GM12878 (cell line): ENCODE data around the gene RAD51B. TPM values are rescaled to one million over a fixed set of nuclear protein-coding genes. Genes with fewer than 3 reads are reported as not detected.

ENCODE experiments used
- ATAC-seq: fragments of 200-7000 bp; cut with Tn5 transposase; 3 replicates; pipeline ENCODE4 v1.9.1; 2020; ENCODE audit warnings: mild to moderate bottlenecking, moderate library complexity
- BruUV-seq: library from RNA; stranded (reverse); fragments of 400-500 nt; replicated peaks from 2 replicates; lab custom pipeline; 2021; lab: Mats Ljungman, UMichigan
- CTCF ChIA-PET: fragments of 300-600 bp; sonication (Branson Sonifier 250); formaldehyde crosslinking; extraction: SDS; loops from one replicate; lab custom pipeline; 2021; ENCODE audit warnings: inconsistent platforms; lab: Yijun Ruan, JAX
- POLR2A ChIA-PET: fragments of 350-600 bp; formaldehyde crosslinking; extraction: SDS; loops from one replicate; lab custom pipeline; 2021; ENCODE audit warnings: inconsistent platforms; lab: Charles Lee
- RAD21 ChIA-PET: fragments of 300-600 bp; sonication (Branson Sonifier 250); formaldehyde crosslinking; loops from one replicate; lab custom pipeline; 2023; ENCODE audit warnings: antibody characterized with exemption; ENCODE audit not compliant: unreplicated experiment; lab: Charles Lee
- SMC1A ChIA-PET: fragments of 300-600 bp; sonication (Branson Sonifier 250); formaldehyde crosslinking; loops from one replicate; lab custom pipeline; 2023; ENCODE audit not compliant: unreplicated experiment, uncharacterized antibody; lab: Charles Lee
- DNase-seq: peaks from one replicate; pipeline ENCODE4 v3.0.0-alpha.2; 2011; ENCODE audit warnings: low read depth, low spot score
- FAIRE-seq: peaks from 3 replicates; lab custom pipeline; 2011; peaks lifted over from hg19 to GRCh38; lab: Jason Lieb, UNC
- H2AFZ ChIP-seq: 2 replicates; pipeline ENCODE4 v1.6.0; 2011; ENCODE audit warnings: low read depth, low read length, control low read depth; ENCODE audit not compliant: control insufficient read depth
- H3K27ac ChIP-seq: 2 replicates; pipeline ENCODE4 v1.5.1; 2011; ENCODE audit warnings: control low read depth; ENCODE audit not compliant: control insufficient read depth, insufficient read depth
- H3K27me3 ChIP-seq, 2 experiments: replicated peaks in 1 of 2; 2 replicates each; pipeline versions ENCODE4 v1.6.0 to v1.6.1; 2011; ENCODE audit warnings: low read length in 1 of 2; ENCODE audit not compliant: control insufficient read depth in 2 of 2, insufficient read depth in 2 of 2
- H3K36me3 ChIP-seq, 2 experiments: 2 replicates each; pipeline ENCODE4 v1.5.1; 2011; ENCODE audit warnings: low read length in 1 of 2; ENCODE audit not compliant: control insufficient read depth in 2 of 2, insufficient read depth in 2 of 2
- H3K4me1 ChIP-seq: 2 replicates; pipeline ENCODE4 v1.6.1; 2011; ENCODE audit warnings: mild to moderate bottlenecking, low read length, moderate library complexity, mixed read lengths; ENCODE audit not compliant: control insufficient read depth, insufficient read depth
- H3K4me2 ChIP-seq: 2 replicates; pipeline ENCODE4 v1.6.0; 2011; ENCODE audit warnings: control low read depth; ENCODE audit not compliant: control insufficient read depth, insufficient read depth
- H3K4me3 ChIP-seq: fragments of 200-600 bp; sonication (generic); 2 replicates; pipeline ENCODE4 v1.5.1; 2016
- H3K79me2 ChIP-seq: 2 replicates; pipeline ENCODE4 v1.6.0; 2011; ENCODE audit warnings: low read length; ENCODE audit not compliant: control insufficient read depth, insufficient read depth
- H3K9ac ChIP-seq: 2 replicates; pipeline ENCODE4 v1.8.0; 2011; ENCODE audit warnings: low read length, control low read depth, mixed read lengths; ENCODE audit not compliant: control insufficient read depth, insufficient read depth
- H3K9me3 ChIP-seq: replicated peaks from 3 replicates; pipeline ENCODE4 v1.5.1; 2011; ENCODE audit warnings: mild to moderate bottlenecking, low read length; ENCODE audit not compliant: control insufficient read depth, insufficient read depth
- H4K20me1 ChIP-seq: 2 replicates; pipeline ENCODE4 v1.6.0; 2011; ENCODE audit not compliant: control insufficient read depth, insufficient read depth
- ATF2 ChIP-seq: IDR thresholded peaks from 2 replicates; pipeline ENCODE4 v1.6.1; 2012; ENCODE audit warnings: low read length, inconsistent platforms
- BCLAF1 ChIP-seq: fragments of 450-650 bp; IDR thresholded peaks from 2 replicates; pipeline ENCODE4 v1.6.1; 2017; ENCODE audit warnings: antibody characterized with exemption, mild to moderate bottlenecking, moderate library complexity
- CHD1 ChIP-seq: IDR thresholded peaks from 2 replicates; pipeline ENCODE4 v1.6.1; 2012; ENCODE audit warnings: low read depth, low read length, improper control_type of control experiment
- CHD2 ChIP-seq: IDR thresholded peaks from 2 replicates; pipeline ENCODE4 v1.6.1; 2011; ENCODE audit warnings: low read depth, low read length, improper control_type of control experiment, borderline replicate concordance
- CHD4 ChIP-seq: fragments of 200-600 bp; sonication (generic); IDR thresholded peaks from 2 replicates; pipeline ENCODE4 v1.6.1; 2016; ENCODE audit warnings: mild to moderate bottlenecking
- CTCF ChIP-seq, 3 experiments: IDR thresholded peaks in 2 of 3; conservative IDR thresholded peaks in 1 of 3; 2 replicates each; pipeline ENCODE4 v1.5.1; 2011; ENCODE audit warnings: low read depth in 3 of 3, low read length in 3 of 3, mild to moderate bottlenecking in 3 of 3, control low read depth in 2 of 3, moderate library complexity in 2 of 3, inconsistent platforms in 1 of 3, mixed read lengths in 1 of 3; ENCODE audit not compliant: control insufficient read depth in 2 of 3, insufficient read depth in 1 of 3; ENCODE audit errors: extremely low read depth in 1 of 3
- ESRRA ChIP-seq: IDR thresholded peaks from 2 replicates; pipeline ENCODE4 v1.6.1; 2012; ENCODE audit warnings: mild to moderate bottlenecking, low read length, improper control_type of control experiment
- GATAD2B ChIP-seq: fragments of 450-650 bp; conservative IDR thresholded peaks from 2 replicates; pipeline ENCODE4 v1.6.1; 2017; ENCODE audit warnings: low read depth, mild to moderate bottlenecking, moderate library complexity
- HDGF ChIP-seq: fragments of 450-650 bp; IDR thresholded peaks from 2 replicates; pipeline ENCODE4 v1.6.1; 2016; ENCODE audit warnings: antibody characterized with exemption
- IRF4 ChIP-seq: IDR thresholded peaks from 2 replicates; pipeline ENCODE4 v1.6.1; 2011; ENCODE audit warnings: low read depth, low read length
- KAT2A ChIP-seq: conservative IDR thresholded peaks from 2 replicates; pipeline ENCODE4 v1.6.1; 2011; ENCODE audit warnings: low read depth, low read length; ENCODE audit not compliant: control insufficient read depth
- KDM1A ChIP-seq: fragments of 200-600 bp; sonication (generic); IDR thresholded peaks from 2 replicates; pipeline ENCODE4 v1.6.1; 2016; ENCODE audit warnings: borderline replicate concordance
- RBBP5 ChIP-seq: fragments of 200-600 bp; sonication (generic); conservative IDR thresholded peaks from 2 replicates; pipeline ENCODE4 v1.6.1; 2016
- SIN3A ChIP-seq: IDR thresholded peaks from 2 replicates; pipeline ENCODE4 v1.6.1; 2012; ENCODE audit warnings: low read depth, low read length, improper control_type of control experiment
- SMAD1 ChIP-seq: fragments of 450-650 bp; IDR thresholded peaks from 2 replicates; pipeline ENCODE4 v1.6.1; 2018; ENCODE audit warnings: mild to moderate bottlenecking, low read depth; ENCODE audit not compliant: partially characterized antibody
- SMARCA5 ChIP-seq: fragments of 450-650 bp; IDR thresholded peaks from 2 replicates; pipeline ENCODE4 v1.6.1; 2017; ENCODE audit warnings: mild to moderate bottlenecking
- SRF ChIP-seq, 2 experiments: IDR thresholded peaks; 2 replicates each; pipeline ENCODE4 v1.6.1; 2011; ENCODE audit warnings: low read depth in 2 of 2, low read length in 2 of 2, mild to moderate bottlenecking in 1 of 2, moderate library complexity in 1 of 2
- STAT1 ChIP-seq: fragments of 450-650 bp; conservative IDR thresholded peaks from 2 replicates; pipeline ENCODE4 v1.6.1; 2014; ENCODE audit warnings: antibody characterized with exemption, mild to moderate bottlenecking
- TCF7 ChIP-seq: IDR thresholded peaks from 2 replicates; pipeline ENCODE4 v1.6.1; 2014; ENCODE audit warnings: antibody characterized with exemption, borderline replicate concordance
- ZNF217 ChIP-seq: fragments of 450-650 bp; IDR thresholded peaks from 2 replicates; pipeline ENCODE4 v1.6.1; 2017; ENCODE audit warnings: antibody characterized with exemption, mild to moderate bottlenecking
- WGBS: methylation state at CpG from one replicate; pipeline ENCODE4 v1.1.6; 2016; ENCODE audit warnings: low lambda C conversion rate; ENCODE audit not compliant: insufficient replicate concordance, insufficient coverage; ENCODE audit errors: missing lambda C conversion rate; 5-methylcytosine and 5-hydroxymethylcytosine counted together
- in situ Hi-C: fragments of 300-500 bp; cut with MboI; formaldehyde crosslinking; loops from 9 replicates; pipeline ENCODE4 v1.14.3; 2018; ENCODE audit warnings: mixed read lengths
- intact Hi-C: fragments of 100-400 bp; cut with micrococcal nuclease; formaldehyde crosslinking; loops from one replicate; pipeline ENCODE4 v1.14.2; 2022; ENCODE audit not compliant: unreplicated experiment
- polyA plus RNA-seq, 11 experiments: library from polyadenylated mRNA; depleted of rRNA in 4 of 11; unstranded in 6 of 11; stranded (reverse) in 5 of 11; fragments of >200 nt; fragmentation: Nextera tagmentation in 4 of 11; fragmentation: Illumina TruSeq in 1 of 11; extraction: Ambion mirVana in 4 of 11; extraction: Trizol in 1 of 11; gene quantifications; 1 replicate in 1 of 11; 2 replicates in 10 of 11; pipeline versions ENCODE4 v1.2.1 to v1.2.3, GENCODE V29; 2011 to 2016; ENCODE audit warnings: inconsistent platforms in 2 of 11, missing spikeins in 2 of 11, low read depth in 1 of 11
- total RNA-seq, 4 experiments: library from RNA; depleted of rRNA in 3 of 4; stranded (reverse); fragments of >200 nt in 3 of 4; fragmentation: Illumina TruSeq in 1 of 4; extraction: Trizol in 1 of 4; gene quantifications; 2 replicates each; pipeline versions ENCODE4 v1.2.1 to v1.2.3, GENCODE V29; 2013 to 2021

Gene RAD51B
- total and polyA plus RNA-seq, 10 of the 15 experiments (the other 5 are each of a cell fraction or from before 2014, with no cell fraction given): 9.8 to 26.8 (median 21.3) TPM

GRCh38 chr14:68373124-68373646 is 553.6 kb downstream of the RAD51B start:
- FAIRE-seq: no peak
- peak overlapping the region; percentile 15; the same call in 1 of the 2 replicates for H3K27ac ChIP-seq
- BruUV-seq: no TSS peak
- peaks cover 0 to 2% of the 10 kb centered on the region in 2 experiments; a peak in 1 of 4 replicates for H3K36me3 ChIP-seq
- no peaks in the 10 kb centered on the region for H3K27me3 ChIP-seq
- in situ Hi-C loops (no loop called here), intact Hi-C loops (no loop called here)
- H3K79me2 ChIP-seq: peaks cover 3% of the 10 kb centered on the region
- H3K9ac ChIP-seq: no peak overlapping the region
- H3K4me3 ChIP-seq: no peak overlapping the region
- H2AFZ ChIP-seq: no peak overlapping the region
- ChIA-PET SMC1A (interaction anchor here (1.0 to 8.7 kb wide), 16 partner anchors 8 to 428 kb away, joined by 3 to 181 read pairs (median 21); no protein-coding TSS in a partner anchor), CTCF (interaction anchor here (0.8 to 7.6 kb wide), 6 partner anchors 29 to 442 kb away, joined by 3 to 60 read pairs (median 6); no protein-coding TSS in a partner anchor), POLR2A (interaction anchor here (1.0 to 8.2 kb wide), 6 partner anchors 21 to 122 kb away, joined by 3 to 103 read pairs (median 7); no protein-coding TSS in a partner anchor), RAD21 (interaction anchor here (0.6 to 15.0 kb wide), 19 partner anchors 8 to 704 kb away, joined by 3 to 194 read pairs (median 9); no protein-coding TSS in a partner anchor)
- ATAC-seq: no peak
- 0 out of 2 replicates have a peak overlapping the region, but pooled peaks have one; percentile 5 for H3K4me2 ChIP-seq
- H4K20me1 ChIP-seq: no peaks in the 10 kb centered on the region
- WGBS: 83% methylated on average over 2 of the region's 2 CpGs
- peaks cover 8% of the 10 kb centered on the region; the same call in 2 of the 3 replicates for H3K9me3 ChIP-seq
- DNase-seq: no peak
- peaks cover 71% of the 10 kb centered on the region for H3K4me1 ChIP-seq
- TF ChIP-seq CHD4: no peak
- TF ChIP-seq HDGF: no peak
- no peak for TF ChIP-seq CHD2
- no peak for TF ChIP-seq CHD1
- no peak for TF ChIP-seq IRF4
- no peak for TF ChIP-seq BCLAF1
- TF ChIP-seq SMAD1: no peak
- no peak for TF ChIP-seq TCF7
- TF ChIP-seq CTCF (IDR thresholded peaks at IDR 0.05 in 2 of 3, conservative IDR thresholded peaks at IDR 0.05 in 1 of 3; ENCODE audit: control insufficient read depth in 2 of 3, extremely low read depth in 1 of 3, insufficient read depth in 1 of 3, low read depth in 3 of 3, low read length in 3 of 3): no peak
- peak; percentile 81 for TF ChIP-seq ZNF217
- no peak for TF ChIP-seq SIN3A
- TF ChIP-seq RBBP5: no peak
- TF ChIP-seq ATF2: no peak
- peak; percentile 44; the same call in 1 of the 2 replicates for TF ChIP-seq KDM1A
- TF ChIP-seq SMARCA5: peak; percentile 14; the same call in 1 of the 2 replicates
- no peak for TF ChIP-seq ESRRA
- no peak for TF ChIP-seq GATAD2B
- no peak for TF ChIP-seq STAT1
- no peak for TF ChIP-seq SRF (IDR thresholded peaks at IDR 0.05; ENCODE audit: low read depth in 2 of 2, low read length in 2 of 2)
- no peak for TF ChIP-seq KAT2A
